HG02763 (cell line): ENCODE data around the gene TBX10.

Source experiments
- ATAC-seq: cut with Tn5 transposase; IDR thresholded peaks from one replicate; pipeline ENCODE4 v1.9.1; 2021; ENCODE audit warnings: mild to moderate bottlenecking, moderate library complexity; ENCODE audit not compliant: unreplicated experiment

The TBX10 gene

DNA sequence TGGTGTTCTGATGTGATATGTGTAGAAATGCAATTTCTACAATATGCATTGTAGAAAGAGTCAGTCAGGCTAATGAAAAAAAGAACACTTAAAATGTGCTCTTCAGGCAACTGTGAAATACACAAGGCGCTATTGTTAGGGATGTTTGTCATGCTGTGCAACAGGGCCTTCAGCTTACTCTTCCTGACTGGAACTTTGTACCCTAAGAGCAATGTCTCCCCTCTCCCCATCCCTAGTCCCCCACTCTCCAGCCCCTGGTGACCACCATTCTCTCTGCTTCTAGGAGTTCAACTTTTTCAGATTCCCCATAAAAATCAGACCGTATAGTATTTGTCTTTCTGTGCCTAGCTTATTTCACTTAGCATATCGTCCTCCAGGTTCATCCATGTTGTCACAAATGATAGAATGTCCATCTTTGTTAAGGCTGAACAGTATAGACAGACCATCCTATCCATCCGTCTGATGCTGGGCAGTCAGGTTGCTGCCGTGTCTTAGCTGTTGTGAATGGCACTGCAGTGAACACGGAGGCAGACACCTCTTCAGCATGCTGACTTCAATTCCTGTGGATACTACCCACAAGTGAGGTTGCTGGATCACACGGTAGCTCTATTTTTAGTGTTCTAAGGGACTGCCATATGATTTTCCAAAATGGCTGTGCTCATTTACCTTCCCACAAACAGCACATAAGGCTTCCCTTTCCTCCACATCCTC is 22.2 kb downstream of the TBX10 start:
- no peak for ATAC-seq

DNA sequence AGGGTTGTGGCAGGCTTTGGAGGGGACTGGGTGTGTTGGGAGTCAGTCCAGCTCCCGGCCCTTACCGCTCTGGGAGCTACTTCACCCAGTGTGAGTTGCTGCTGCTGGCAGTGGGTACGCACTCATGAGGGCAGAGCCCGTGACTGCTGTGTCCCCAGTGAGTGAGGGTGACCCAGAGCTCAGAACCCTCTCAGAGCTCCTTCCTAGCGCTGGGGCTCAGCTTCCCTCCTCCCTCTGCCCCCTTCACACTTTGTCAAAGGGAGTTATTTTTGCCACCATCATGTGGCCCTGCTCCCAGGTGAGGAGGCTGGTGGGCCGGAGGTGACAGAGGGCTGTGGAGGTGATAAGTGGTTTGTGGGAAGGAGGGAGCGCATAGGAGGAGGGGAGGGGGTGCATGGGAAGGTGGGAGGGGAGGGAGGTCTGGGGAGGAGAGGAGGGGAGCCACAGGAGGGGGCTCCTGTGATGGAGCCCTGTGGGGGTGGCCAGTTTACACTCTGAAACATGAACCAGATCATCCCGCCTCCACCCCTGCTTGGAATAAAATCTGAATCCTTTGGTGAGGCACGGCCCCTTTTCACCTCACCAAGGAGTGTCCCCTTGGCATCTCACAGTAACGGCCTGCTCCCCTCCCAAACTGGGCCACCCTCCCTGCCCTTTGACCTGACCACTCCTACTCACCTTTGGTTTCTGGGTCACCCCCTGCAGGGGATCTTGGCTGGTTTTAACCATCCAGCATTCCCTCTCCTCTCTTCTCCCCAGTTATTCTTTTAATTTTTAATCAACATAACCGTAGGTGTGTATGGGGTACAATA is 22.9 kb downstream of the TBX10 start:
- ATAC-seq, result no peak

DNA sequence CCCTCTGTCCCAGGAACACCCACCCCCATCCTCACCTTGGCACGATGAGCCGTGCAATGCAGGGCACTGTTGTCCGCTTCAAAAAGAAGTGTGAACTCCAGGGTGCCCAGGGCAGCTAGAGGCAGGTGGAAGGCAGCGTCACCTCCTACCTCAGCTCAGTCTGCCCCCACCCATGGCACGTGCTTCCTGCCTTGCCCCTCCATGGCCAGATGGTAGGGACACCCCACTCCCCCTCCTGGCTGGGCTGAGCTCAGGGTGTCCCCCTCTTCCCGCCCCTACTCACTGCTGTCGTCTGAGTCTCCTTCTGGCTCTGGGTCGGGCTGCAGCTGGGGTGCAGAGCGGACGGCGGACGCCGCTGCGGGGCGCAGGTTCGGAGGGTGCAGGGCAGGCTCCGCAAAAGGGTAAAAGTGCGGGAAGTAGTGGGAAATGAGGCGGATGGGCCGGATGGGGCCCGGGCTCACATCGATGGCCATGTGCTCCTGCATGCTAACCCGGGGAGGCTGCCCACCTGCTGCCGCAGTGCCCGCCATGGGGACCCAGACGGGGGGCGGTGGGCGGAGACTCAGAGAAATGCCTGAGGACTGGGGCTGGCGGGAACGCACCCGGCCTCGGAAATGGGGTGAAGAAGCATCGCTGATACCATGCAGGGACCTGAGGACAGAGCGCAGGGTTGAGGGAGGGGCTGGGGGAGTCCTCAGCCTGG is 23.7 kb downstream of the TBX10 start:
- ATAC-seq, result no peak

DNA sequence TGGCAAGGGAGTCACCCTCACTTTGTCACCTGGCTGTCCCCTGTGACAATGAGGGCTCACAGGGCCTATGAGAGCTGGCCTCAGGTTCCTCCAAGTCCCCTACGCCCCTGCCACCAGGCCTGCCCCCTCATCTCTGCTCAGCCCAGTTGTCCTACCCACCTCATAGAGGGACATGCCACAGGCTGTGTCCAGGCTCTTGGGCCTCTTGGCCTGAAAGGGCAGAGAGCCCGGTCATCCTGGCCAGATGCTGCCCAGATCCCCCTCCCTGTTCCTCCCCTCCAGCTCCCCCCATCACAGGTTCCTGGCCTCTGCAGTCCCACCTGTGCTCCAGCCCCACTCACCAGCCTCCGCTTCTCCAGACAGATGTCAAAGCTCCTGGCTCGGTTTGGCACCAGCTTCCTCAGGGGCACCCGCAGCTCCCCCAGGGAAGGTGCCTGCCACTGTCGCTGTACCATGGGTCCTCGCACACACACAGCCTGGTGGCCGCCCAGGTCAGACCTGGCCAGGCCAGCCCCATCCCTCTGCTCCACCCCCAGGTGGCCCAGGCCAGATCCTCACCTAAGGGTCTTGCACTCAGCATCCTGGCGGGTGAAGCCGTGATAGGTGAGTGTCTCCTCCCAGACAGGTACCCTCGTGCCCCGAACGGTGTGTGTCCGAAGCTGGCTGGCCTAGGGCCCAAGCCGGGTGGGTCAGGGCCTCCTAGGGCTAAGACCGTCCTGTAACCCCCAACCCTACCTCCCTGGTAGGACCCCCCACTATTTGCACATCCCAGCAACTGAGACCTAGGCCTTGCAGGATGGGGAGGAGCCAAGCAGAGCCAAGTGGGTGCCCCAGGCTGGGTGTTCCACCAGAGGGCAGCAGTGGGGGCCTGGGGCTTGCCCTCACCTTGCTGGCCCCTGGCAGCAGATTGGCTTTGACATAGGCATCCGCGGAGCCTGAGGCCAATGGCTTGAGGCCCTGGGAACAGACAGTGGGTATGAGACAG is 24.5 kb downstream of the TBX10 start:
- ATAC-seq, result no peak

DNA sequence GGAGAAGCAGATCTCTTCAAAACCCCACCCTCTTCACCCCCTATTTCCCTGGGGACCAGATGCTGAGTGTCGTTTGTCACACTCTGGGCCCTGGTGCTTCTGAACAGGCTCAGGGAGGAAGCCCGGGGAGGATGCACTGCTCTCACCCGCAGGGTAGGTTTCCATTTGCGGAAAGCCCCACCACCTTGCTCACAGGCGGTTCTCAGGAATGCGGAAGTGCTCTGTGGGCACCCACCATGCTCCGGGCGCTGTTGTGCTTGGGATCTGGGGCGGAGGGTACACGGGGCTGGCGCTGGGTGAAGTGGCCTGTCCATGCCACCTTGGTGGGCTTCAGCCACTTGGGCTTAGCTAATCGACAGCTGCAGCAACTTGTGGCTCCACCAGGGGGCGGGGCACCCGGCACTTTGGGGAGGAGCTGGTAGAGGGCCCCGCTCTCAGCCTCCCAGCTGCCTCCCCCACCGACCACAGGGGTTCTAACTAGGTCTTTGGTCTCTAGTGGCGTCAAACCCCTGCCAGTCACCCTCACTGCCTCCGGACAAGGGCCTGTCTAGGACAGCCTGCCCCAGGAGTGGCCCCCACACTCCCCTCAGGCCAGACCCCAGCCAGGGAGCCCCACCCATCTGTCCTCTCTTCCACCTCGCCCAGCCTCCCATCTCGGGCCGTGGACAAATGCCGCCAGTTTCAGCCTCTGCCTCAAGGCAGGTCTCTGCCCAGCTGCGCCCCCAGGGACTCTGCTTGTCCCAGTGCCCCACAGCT is 25.4 kb downstream of the TBX10 start:
- ATAC-seq, result peak; percentile 65

DNA sequence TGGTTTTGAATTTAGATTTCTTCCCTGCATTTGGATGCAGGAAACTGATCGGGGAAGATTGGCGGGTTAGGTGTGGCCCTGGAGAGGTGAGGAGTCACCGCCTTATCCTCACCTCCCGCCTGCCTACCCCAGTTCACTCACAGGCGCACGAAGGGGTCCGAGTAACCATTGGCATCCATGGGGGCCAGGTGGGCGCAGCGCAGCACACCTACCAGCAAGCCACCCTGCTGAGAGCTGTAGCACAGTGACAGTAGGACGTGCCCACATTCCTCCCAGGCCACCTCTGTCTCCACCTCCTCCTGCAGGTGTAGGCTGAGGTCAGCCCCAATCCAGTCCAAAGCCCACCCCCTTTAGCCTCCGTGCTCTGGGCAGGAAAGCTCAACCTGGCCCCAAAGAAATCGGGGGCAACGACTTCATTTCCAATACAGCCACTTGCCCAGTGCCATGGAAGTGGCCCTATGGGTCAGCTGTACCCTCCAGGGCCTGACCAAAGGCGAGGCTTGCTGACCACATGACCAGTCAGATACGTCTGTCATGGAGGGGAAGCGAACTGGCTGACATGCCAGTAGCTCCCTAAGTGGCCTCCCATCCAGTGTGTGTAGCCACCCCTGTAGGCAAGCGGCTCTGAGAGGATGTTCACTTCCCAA is 26.1 kb downstream of the TBX10 start:
- ATAC-seq, result no peak

DNA sequence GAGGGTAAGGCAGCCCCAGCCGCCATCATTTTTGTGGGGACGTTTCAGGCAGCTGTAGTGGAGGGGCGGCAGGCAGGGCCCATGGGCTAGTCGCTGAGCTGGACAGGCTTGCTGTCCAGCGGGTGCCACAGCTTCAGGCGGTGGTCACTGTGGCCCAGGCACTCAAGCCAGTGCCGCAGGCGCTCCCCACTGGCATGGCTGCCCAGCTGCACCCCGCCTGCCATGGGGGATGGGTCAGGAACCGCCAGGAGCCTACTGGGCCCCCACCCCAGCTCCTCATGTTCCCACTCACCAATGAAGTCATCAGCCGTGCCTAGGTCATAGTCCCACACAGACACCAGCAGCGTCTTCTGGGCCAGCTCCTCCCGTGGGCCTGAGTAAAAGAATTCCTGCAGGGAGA is 26.8 kb downstream of the TBX10 start:
- ATAC-seq, result no peak

DNA sequence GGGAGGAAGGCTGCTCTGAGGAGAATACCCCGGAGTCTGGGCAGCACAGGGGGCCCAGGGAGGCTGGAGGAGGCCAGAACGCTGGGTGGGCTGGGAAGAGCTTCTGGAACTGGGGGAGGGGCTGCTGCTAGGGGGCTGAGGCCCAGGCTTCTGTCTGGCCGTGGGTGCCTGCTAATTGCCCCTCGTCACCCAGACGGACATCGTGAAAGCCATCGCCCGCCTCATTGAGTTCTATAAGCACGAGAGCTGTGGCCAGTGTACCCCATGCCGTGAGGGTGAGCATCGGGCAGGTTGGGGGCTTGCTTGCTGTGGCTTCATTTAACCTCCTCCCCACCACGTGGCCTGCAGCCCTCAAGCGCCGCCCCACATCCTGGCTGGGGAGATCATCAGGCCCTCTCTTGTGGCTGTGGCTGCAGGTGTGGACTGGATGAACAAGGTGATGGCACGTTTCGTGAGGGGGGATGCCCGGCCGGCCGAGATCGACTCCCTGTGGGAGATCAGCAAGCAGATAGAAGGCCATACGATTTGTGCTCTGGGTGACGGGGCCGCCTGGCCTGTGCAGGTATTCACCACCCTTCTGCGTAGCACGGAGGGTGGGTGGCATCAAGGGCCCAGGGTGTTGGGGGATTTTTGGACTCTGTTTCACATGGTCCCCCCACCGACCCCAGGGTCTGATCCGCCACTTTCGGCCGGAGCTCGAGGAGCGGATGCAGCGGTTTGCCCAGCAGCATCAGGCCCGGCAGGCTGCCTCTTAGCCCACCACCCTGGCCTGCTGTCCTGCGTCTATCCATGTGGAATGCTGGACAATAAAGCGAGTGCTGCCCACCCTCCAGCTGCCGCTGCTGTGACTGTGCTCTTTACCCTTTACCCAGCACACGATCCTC is 27.6 kb downstream of the TBX10 start:
- no peak for ATAC-seq

DNA sequence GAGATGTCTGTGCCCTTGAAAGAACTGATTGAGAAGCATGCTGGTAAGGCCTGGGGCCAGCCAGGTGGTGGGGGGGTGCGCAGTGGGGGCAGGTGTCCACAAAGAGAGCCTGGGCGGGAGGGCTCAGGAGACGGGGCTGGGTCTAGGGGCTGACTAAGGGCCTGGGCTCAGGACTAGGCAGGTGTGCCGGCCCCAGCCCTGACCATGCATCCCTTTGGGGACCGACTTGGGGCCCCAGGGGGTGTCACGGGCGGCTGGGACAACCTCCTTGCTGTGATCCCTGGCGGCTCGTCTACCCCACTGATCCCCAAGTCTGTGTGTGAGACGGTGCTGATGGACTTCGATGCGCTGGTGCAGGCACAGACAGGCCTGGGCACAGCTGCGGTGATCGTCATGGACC is 28.4 kb downstream of the TBX10 start:
- no peak for ATAC-seq

DNA sequence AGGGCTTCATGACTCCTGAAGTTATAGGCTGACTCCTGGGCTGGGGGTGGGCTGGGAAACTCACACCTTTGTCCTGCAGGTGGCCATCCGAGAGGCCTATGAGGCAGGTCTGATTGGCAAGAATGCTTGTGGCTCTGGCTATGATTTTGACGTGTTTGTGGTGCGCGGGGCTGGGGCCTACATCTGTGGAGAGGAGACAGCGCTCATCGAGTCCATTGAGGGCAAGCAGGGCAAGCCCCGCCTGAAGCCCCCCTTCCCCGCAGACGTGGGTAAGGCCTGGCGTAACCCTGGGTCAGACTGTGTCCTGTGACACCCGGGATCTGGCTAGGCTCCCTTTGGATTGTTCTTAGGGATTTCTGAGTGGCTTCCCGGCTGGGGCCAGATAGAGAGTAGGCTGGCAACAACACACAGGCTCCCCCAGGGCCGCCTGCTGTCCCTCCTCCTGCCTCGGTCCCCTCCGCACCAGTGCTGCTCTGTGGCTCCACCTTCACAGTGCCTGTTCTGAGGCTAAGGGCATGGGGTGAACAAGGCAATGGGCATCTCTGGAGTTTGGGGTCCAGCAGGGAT is 29.2 kb downstream of the TBX10 start:
- ATAC-seq, result no peak

DNA sequence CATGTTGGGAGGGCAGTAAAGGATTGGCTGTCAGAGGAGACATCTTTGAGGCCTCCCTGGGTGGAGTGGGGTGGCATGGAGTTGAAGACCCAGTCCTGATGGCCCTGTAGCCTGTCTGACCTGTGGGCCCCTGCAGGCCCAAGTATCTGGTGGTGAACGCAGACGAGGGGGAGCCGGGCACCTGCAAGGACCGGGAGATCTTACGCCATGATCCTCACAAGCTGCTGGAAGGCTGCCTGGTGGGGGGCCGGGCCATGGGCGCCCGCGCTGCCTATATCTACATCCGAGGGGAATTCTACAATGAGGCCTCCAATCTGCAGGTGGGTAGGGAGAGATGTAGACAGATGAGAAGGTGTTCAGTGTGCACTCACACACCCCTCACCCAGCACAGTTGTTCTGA is 30.2 kb downstream of the TBX10 start:
- ATAC-seq, result no peak

DNA sequence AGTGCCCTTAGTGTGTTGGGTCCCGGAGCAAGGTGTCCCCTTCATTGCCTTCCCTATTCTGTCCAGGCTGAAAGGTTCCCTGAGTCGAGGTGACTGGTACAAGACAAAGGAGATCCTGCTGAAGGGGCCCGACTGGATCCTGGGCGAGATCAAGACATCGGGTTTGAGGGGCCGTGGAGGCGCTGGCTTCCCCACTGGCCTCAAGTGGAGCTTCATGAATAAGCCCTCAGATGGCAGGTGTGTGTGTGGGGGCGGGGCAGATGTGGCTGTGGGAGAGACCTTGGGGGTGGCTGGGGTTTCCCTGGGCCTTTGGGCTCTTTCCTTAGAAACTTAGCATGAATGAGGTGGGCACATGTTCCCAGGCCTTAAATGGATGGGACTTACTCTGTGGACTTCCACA is 31.1 kb downstream of the TBX10 start:
- no peak for ATAC-seq

DNA sequence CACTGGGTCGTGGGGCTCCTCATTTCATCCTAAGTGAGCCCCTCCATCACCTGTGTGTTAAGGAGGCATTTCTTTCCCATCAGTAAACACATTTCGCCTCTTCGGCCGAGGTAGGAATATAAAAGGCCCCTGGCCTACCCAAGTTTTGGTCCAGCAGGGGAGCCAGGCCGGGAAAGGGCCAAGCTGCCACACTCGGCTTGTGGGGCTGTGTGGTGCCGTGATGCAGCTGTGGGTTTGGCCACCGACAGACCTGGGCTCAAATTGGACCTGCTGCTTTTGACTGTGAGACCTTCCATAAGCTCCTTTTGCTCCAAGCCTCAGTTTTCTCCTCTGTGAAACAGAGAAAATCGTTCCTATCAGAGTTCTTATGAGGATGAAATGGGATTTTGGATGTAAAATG is 32.1 kb downstream of the TBX10 start:
- ATAC-seq, result no peak

DNA sequence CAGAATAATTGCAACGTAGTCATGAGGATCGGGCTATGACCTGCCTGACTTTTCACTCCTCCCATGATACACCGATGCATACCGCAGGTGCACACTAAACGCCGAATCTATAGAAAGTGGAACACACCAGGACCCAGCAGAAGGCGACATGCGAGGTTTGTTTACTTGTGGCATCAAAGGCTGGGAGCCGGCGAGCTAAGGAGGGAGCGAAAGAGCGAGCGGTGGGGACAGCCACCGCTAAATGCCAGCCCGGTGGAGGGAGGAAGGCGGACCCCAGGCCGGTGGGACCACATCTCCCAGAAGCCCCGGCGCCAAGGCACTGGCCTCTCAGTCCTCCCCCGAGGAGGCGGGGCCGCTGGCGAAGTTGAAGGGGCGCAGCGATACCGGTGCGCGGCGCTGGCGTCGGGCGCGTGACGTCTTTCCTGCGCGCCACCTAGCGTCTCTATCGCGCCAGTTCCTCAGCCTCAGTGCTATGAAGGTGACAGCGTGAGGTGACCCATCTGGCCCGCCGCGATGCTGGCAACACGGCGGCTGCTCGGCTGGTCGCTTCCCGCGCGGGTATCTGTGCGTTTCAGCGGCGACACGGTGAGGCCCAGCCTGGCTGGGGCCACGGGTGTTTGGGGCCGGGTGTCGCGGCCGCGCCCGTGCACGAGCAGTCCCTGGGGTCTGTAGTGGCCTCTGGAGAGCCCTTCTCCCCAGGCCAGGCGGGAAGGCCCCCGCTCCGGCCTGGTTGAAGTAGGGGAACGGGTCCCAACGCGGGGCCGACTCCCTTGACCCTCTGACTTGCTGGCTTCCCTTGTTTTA is 32.9 kb downstream of the TBX10 start, which contains the start of gene NDUFV1:
NDUFV1 (plus strand) TSS at position 445 of the 804 bp plus-strand sequence; CDS start at position 514, 69 bp downstream.
- ATAC-seq, result peak; percentile 95

DNA sequence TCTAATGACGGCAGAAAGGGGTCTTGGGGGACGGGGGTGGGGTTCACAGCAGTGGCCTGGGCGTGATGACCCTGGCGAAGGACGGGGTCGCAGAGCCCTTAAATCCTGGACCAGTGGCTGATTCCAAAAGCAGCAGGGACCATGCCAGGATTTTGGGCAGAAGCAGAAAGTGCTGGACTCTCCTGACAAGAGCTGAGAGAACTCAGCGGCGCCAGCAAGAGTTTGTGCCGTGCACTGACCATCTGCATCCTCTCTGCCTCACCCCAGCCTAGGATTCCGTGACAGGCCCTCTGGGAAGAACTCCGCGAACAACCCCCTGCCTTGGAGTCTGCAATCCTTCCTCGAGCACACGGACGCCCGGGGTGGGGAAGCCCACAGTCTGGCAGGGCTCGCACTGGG is 33.5 kb downstream of the TBX10 start:
- no peak for ATAC-seq

DNA sequence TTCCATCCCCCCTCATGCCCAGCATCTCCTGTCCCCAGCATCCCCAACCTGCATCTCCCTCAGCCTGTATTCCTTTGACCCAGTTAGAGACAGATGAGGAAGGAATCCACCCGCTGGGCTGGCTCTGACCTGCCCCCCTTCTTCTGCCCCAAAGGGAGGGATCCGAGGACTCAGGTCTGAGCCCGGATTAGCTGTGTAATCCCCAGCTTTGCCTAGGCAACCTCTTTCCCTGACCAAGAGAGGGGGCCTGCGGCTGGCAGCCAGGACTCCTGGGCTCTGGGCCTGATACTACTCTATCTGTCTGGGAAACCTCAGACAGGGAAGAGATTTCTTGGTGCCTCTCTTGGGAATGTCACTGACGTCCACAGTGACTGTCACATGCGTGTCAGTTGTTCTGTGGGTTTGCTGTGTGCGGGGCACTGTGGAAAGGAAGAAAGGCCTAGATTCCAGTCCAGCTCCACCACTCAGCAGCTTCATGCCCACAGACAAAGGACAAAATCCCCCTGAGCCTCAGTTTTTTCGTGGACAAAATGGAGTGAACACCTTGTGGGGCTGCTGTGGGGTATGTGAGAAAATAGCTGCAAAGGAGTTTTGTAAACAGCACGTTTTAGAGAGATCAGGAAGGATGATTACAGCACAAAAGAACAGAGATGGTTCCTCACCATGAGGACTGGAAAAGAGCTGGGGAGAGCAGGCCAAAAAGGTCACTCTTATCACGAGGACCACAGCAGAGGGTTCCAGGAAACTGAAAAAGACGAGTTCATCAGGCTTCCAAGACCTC is 34.1 kb downstream of the TBX10 start:
- no peak for ATAC-seq
